OCI-LY1 (cell line): ENCODE measurements around the gene CCR9.

Source experiments
- EZH2 ChIP-seq: fragments of 200-600 bp; sonication (generic), shearing (Covaris generic); IDR thresholded peaks from 2 replicates; pipeline ENCODE4 v1.8.0; 2017; ENCODE audit warnings: borderline replicate concordance, mixed run types, mild to moderate bottlenecking, antibody characterized with exemption, low read length, moderate library complexity, mixed read lengths
- TF ChIP-seq, protein P1 (sequence below): fragments of 200-600 bp; sonication (generic), shearing (Covaris generic); IDR thresholded peaks from 2 replicates; pipeline ENCODE4 v1.5.1; 2017; ENCODE audit warnings: mild to moderate bottlenecking, antibody characterized with exemption, low read length, moderate library complexity, mixed read lengths

GRCh38 chr3:45861043-45861719 lies 25.2 kb upstream of the CCR9 start:
- TF ChIP-seq, protein P1, sequence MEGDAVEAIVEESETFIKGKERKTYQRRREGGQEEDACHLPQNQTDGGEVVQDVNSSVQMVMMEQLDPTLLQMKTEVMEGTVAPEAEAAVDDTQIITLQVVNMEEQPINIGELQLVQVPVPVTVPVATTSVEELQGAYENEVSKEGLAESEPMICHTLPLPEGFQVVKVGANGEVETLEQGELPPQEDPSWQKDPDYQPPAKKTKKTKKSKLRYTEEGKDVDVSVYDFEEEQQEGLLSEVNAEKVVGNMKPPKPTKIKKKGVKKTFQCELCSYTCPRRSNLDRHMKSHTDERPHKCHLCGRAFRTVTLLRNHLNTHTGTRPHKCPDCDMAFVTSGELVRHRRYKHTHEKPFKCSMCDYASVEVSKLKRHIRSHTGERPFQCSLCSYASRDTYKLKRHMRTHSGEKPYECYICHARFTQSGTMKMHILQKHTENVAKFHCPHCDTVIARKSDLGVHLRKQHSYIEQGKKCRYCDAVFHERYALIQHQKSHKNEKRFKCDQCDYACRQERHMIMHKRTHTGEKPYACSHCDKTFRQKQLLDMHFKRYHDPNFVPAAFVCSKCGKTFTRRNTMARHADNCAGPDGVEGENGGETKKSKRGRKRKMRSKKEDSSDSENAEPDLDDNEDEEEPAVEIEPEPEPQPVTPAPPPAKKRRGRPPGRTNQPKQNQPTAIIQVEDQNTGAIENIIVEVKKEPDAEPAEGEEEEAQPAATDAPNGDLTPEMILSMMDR: no peak
- TF ChIP-seq EZH2: no peak
